ENCODE results near the gene SV2C.

SV2C gene

DNA sequence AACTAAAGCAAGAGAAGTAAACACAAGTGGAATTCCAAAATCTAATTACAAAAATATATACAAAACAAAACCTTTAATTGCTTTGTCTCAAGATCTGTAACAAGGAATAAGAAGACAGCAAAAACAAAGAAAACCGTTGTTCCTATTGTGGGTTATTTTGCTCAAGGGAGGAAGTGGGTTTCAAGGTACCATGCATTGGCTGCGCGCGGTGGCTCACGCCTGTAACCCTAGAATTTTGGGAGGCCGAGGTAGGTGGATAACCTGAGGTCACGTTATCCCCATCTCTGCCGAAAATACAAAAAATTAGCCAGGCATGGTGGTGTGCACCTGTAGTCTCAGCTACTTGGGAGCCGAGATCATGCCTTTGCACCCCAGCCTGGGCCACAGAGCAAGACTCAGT is 307.8 kb downstream of the SV2C start:
- no peak overlapping the region for H3K27ac ChIP-seq (ENCODE audit: low read length)

DNA sequence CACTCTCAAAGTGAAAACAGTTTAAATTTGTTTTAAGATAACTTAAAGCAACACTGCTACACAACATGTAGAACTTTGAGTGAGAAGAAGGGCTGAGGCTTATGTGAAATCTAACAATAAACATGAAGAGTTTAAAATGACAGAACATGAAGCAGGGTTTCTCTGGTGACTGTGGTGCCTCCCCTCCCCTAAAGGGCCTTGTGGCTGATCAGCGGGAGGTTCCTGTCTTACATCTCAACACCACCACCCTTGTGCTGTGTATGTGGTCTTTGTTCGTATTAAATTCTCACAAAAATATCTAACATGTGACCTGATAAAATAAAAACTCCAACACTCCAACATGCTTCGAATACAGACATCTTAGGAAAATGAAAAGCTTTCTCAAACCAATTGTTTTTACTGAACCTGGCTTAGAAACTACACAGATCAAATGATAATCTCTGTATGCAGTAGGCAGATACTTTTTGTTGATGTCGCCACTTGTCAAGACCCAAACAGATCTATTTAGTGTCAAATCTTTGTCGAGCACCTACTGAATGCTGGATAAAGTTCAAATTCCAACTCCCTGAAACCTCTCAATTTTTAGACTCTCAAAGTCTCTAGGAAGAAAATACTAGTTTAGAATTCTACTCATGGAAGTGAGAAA is 310.0 kb downstream of the SV2C start:
- H3K4me3 ChIP-seq (ENCODE audit: low read depth in 1 of 2, low read length in 2 of 2) = no peak overlapping the region
- no peaks in the 10 kb centered on the region for H3K36me3 ChIP-seq (ENCODE audit: control insufficient read depth in 1 of 2, insufficient read depth in 2 of 2, low read length in 2 of 2)
- no peaks in the 10 kb centered on the region for H3K9me3 ChIP-seq (ENCODE audit: control insufficient read depth in 1 of 2, low read length in 2 of 2)
- H3K27ac ChIP-seq (ENCODE audit: low read length) = no peak overlapping the region
- no peaks in the 10 kb centered on the region for H3K27me3 ChIP-seq (ENCODE audit: low read depth, low read length)
- no peaks in the 10 kb centered on the region for H3K4me1 ChIP-seq (ENCODE audit: control insufficient read depth in 1 of 2, insufficient read depth in 2 of 2, low read length in 2 of 2)

More for the DNA sequence above, 307.8 kb downstream of the SV2C start:
- no peaks in the 10 kb centered on the region for H3K9me3 ChIP-seq (ENCODE audit: control insufficient read depth in 1 of 2, low read length in 2 of 2)
- H3K4me3 ChIP-seq (ENCODE audit: low read depth in 1 of 2, low read length in 2 of 2) = no peak overlapping the region
- H3K36me3 ChIP-seq (ENCODE audit: control insufficient read depth in 1 of 2, insufficient read depth in 2 of 2, low read length in 2 of 2) = no peaks in the 10 kb centered on the region
- no peaks in the 10 kb centered on the region for H3K4me1 ChIP-seq (ENCODE audit: control insufficient read depth in 1 of 2, insufficient read depth in 2 of 2, low read length in 2 of 2)
- H3K27me3 ChIP-seq (ENCODE audit: low read depth, low read length) = no peaks in the 10 kb centered on the region

DNA sequence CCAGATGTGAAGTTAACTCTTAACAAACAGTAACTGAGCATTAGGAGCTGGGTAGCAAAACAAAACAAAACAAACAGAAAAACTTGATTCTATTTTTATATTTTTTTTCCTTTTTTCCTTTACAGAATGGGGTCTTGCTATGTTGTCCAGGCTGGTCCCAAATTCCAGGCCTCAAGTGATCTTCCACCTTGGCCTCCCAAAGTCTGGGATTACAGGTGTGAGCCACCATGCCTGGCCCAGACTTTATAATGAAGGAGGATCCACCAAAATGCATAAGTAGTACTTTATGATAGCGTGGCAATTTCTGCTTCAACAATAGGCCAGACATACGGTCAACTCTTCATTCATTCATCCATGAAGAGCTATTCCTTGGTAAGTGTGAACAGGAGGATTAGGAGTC is 314.0 kb downstream of the SV2C start:
- H3K27ac ChIP-seq (ENCODE audit: low read length) = no peak overlapping the region
- no peaks in the 10 kb centered on the region for H3K27me3 ChIP-seq (ENCODE audit: low read depth, low read length)
- no peaks in the 10 kb centered on the region for H3K9me3 ChIP-seq (ENCODE audit: control insufficient read depth in 1 of 2, low read length in 2 of 2)
- peaks cover 0 to 7% of the 10 kb centered on the region in 2 donors for H3K4me1 ChIP-seq (ENCODE audit: control insufficient read depth in 1 of 2, insufficient read depth in 2 of 2, low read length in 2 of 2)
- no peak overlapping the region for H3K4me3 ChIP-seq (ENCODE audit: low read depth in 1 of 2, low read length in 2 of 2)
- H3K36me3 ChIP-seq (ENCODE audit: control insufficient read depth in 1 of 2, insufficient read depth in 2 of 2, low read length in 2 of 2) = no peaks in the 10 kb centered on the region

DNA sequence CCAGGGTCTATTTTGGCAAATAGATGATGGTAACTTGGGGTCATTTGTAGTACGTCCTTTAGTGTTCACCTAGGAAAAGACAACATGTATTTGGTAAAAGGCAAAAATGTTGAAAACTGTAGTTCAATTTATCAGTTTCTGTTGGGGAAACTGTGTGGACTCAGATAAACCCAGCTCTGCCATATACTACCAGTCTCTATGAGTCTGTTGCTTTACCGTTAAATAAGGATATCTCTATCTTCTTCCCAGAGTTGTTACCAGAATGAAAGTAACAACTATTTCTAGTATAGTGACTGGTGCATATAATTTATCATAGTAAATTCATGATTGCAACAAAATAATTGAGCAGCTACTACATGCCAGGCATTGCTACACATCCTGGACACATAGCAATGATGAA is 316.1 kb downstream of the SV2C start:
- Histone ChIP-seq H3K27ac (ENCODE audit: low read length) (no peak overlapping the region), H3K4me1 (ENCODE audit: control insufficient read depth in 1 of 2, insufficient read depth in 2 of 2, low read length in 2 of 2) (peaks cover 0 to 21% of the 10 kb centered on the region in 2 donors), H3K36me3 (ENCODE audit: control insufficient read depth in 1 of 2, insufficient read depth in 2 of 2, low read length in 2 of 2) (no peaks in the 10 kb centered on the region), H3K27me3 (ENCODE audit: low read depth, low read length) (no peaks in the 10 kb centered on the region), H3K9me3 (ENCODE audit: control insufficient read depth in 1 of 2, low read length in 2 of 2) (no peaks in the 10 kb centered on the region), H3K4me3 (ENCODE audit: low read depth in 1 of 2, low read length in 2 of 2) (no peak overlapping the region)

DNA sequence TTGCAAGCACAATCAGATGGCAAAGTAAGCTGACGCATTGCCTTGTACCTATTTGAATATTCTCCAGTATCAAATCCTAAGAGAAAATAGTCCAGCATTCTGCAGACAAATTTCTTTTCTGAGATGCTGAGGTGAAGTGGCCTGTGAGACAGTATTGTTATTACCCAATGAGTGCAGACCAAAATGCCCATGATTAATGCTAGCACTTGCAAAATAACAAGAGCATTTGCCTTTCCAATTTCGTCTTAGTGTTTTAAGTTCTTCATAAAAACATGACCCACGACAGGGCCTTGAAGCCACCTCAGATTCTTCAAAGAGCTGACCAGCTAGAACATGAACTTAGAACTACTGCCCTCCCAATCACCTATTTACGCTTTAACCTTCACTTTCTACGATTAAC is 317.3 kb downstream of the SV2C start:
- Histone ChIP-seq H3K27ac (ENCODE audit: low read length) (no peak overlapping the region), H3K9me3 (ENCODE audit: control insufficient read depth in 1 of 2, low read length in 2 of 2) (no peaks in the 10 kb centered on the region), H3K27me3 (ENCODE audit: low read depth, low read length) (no peaks in the 10 kb centered on the region), H3K4me3 (ENCODE audit: low read depth in 1 of 2, low read length in 2 of 2) (no peak overlapping the region), H3K4me1 (ENCODE audit: control insufficient read depth in 1 of 2, insufficient read depth in 2 of 2, low read length in 2 of 2) (peaks cover 0 to 22% of the 10 kb centered on the region in 2 donors), H3K36me3 (ENCODE audit: control insufficient read depth in 1 of 2, insufficient read depth in 2 of 2, low read length in 2 of 2) (no peaks in the 10 kb centered on the region)

DNA sequence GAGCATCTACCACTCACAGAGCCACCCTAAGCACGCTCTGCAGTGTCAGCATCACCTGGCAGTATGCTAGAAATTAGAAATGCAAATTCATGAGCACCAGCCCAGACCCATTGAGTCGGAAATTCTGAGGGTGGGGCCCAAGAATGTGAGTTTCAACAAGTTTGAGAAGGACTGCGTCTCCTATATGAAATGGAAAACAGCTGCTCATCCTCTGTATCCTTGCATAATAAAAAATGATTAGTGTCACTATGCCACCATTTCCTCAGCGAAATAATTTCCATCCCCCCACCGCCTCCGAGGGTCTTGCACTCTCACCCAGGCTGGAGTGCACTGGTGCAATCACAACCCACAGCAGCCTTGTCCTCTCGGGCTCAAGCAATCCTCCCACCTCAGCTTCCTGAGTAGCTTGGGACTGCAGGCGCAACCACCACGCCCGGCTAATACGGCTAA is 318.6 kb downstream of the SV2C start:
- Histone ChIP-seq H3K36me3 (ENCODE audit: control insufficient read depth in 1 of 2, insufficient read depth in 2 of 2, low read length in 2 of 2) (no peaks in the 10 kb centered on the region), H3K4me1 (ENCODE audit: control insufficient read depth in 1 of 2, insufficient read depth in 2 of 2, low read length in 2 of 2) (peaks cover 0 to 22% of the 10 kb centered on the region in 2 donors), H3K4me3 (ENCODE audit: low read depth in 1 of 2, low read length in 2 of 2) (peak overlapping the region; percentile 71 to 87), H3K9me3 (ENCODE audit: control insufficient read depth in 1 of 2, low read length in 2 of 2) (no peaks in the 10 kb centered on the region), H3K27ac (ENCODE audit: low read length) (peak overlapping the region; percentile 81), H3K27me3 (ENCODE audit: low read depth, low read length) (no peaks in the 10 kb centered on the region)

DNA sequence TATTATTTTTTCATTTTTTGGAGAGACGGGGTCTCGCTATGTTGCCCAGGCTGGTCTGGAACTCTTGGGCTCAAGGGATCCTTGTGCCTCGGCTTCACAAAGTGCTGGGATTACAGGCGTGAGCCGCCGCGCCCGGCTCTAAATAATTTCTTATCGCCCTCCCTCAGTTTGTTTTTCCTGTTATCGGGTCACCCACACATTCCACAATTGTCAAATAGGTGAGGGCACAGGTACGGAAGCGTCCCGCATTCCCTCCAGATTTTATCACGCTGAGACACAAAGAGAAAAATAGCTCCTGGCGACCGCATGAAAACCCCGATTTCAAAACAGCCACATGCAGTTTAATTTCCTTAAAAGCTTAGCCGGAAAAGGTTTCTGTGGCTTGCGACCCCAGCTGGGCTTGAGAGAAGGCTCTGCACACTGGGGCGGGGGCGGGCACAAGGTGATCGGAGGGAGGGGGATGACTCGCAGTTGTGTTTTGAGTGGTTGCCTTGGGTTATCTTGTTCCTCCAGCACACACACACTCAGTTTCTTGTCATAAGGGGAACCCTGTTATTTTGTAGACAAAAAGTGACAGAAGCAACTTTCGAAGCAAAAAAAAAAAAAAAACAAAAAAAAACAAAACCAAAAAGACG is 319.2 kb downstream of the SV2C start:
- Histone ChIP-seq H3K4me3 (ENCODE audit: low read depth in 1 of 2, low read length in 2 of 2) (peak overlapping the region; percentile 71 to 87), H3K9me3 (ENCODE audit: control insufficient read depth in 1 of 2, low read length in 2 of 2) (no peaks in the 10 kb centered on the region), H3K27ac (ENCODE audit: low read length) (peak overlapping the region; percentile 81), H3K36me3 (ENCODE audit: control insufficient read depth in 1 of 2, insufficient read depth in 2 of 2, low read length in 2 of 2) (no peaks in the 10 kb centered on the region), H3K4me1 (ENCODE audit: control insufficient read depth in 1 of 2, insufficient read depth in 2 of 2, low read length in 2 of 2) (peaks cover 0 to 22% of the 10 kb centered on the region in 2 donors), H3K27me3 (ENCODE audit: low read depth, low read length) (no peaks in the 10 kb centered on the region)

DNA sequence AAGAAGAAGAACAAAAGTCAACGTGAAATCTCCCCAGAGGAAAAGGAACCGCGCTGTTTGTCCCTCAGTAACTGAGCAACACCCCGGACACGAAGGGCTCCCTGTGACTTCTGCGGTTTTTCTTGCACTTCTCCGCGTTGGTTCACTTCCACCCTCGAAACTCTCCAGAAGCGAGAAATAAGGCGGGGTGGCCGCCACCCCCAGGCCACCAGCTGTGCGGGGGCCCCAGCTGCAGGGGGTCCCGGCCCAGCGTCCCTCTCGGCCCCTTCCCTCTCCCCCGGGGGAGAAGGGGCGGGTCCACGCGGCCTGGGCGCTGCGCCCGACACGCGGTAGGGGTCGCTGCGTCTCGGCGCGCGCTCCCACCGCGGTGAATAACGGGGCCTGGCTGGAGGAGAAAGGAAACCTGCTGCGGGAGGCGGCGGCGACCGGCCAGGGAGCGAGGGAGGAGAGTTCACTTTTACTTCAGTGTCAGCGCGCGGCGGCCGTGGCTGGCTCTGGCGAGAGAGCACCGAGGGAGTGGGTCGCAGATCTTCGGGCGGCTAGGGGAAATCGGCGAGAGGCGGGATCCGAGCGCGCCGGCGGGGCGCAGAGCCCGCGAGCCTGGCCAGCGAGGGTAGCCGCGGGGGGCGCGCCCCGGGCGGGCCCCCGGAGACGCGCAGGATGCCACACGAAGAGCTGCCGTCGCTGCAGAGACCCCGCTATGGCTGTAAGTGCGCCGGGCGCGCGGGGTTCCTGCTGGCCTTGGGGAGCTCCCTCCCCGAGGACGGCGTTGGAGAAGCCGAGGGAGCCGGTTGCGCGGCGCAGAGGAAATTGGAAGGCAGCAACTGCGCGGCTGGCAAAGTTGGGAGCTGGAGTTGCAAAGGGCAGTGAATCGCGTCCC is 319.9 kb downstream of the SV2C start, which contains the start of gene IQGAP2:
Gene IQGAP2 (plus strand): TSS at position 400 of the 880 bp plus-strand sequence. CDS start 261 bp downstream, at position 661.
- peak within 1 kb of the TSS; percentile 81 for H3K27ac ChIP-seq (ENCODE audit: low read length)
- H3K36me3 ChIP-seq (ENCODE audit: control insufficient read depth in 1 of 2, insufficient read depth in 2 of 2, low read length in 2 of 2) = no peaks in the 10 kb centered on the region
- H3K4me1 ChIP-seq (ENCODE audit: control insufficient read depth in 1 of 2, insufficient read depth in 2 of 2, low read length in 2 of 2) = peaks cover 0 to 22% of the 10 kb centered on the region in 2 donors
- no peaks in the 10 kb centered on the region for H3K9me3 ChIP-seq (ENCODE audit: control insufficient read depth in 1 of 2, low read length in 2 of 2)
- H3K27me3 ChIP-seq (ENCODE audit: low read depth, low read length) = no peaks in the 10 kb centered on the region
- peak within 1 kb of the TSS; percentile 71 to 87 for H3K4me3 ChIP-seq (ENCODE audit: low read depth in 1 of 2, low read length in 2 of 2)
